ENCODE measurements around the gene SCIN. TPM values are rescaled to one million over a fixed set of nuclear protein-coding genes. Genes with fewer than 3 reads are reported as not detected.

The SCIN gene
- total and polyA plus RNA-seq, 2 of the 8 experiments (the other 6 are each of a cell fraction or from before 2014, with no cell fraction given), result 0.47 to 1.9 TPM

GRCh38 chr7:12553416-12553815 lies 17.1 kb upstream of the SCIN start:
- no peaks in the 10 kb centered on the region for H4K20me1 ChIP-seq (replicated peaks in 1 of 2; ENCODE audit: control insufficient read depth in 1 of 2, insufficient read depth in 2 of 2, low read length in 2 of 2)
- no peaks in the 10 kb centered on the region for H3K79me2 ChIP-seq (ENCODE audit: control insufficient read depth in 1 of 2, insufficient read depth in 2 of 2, low read length in 2 of 2)
- ChIA-PET CTCF (ENCODE audit: partially characterized antibody) (interaction anchor here (1.7 kb wide), 1 partner anchor 18 kb away, joined by 4 read pairs; the partner anchor contains the start of gene SCIN), POLR2A (ENCODE audit: partially characterized antibody) (interaction anchor here (1.0 kb wide), 1 partner anchor 18 kb away, joined by 5 read pairs; no protein-coding TSS in a partner anchor)
- no peak overlapping the region for H3K9ac ChIP-seq (replicated peaks in 1 of 4; ENCODE audit: extremely low read depth in 1 of 4, low read depth in 3 of 4, low read length in 3 of 4)
- H2BK120ac ChIP-seq (replicated peaks; ENCODE audit: low read depth, low read length), result no peak overlapping the region
- 0 out of 2 replicates have a peak overlapping the region, but pooled peaks have one; percentile 11 for H2AFZ ChIP-seq (ENCODE audit: low read length)
- H3K4me2 ChIP-seq (ENCODE audit: insufficient read depth in 1 of 2, low read depth in 2 of 2, low read length in 2 of 2), result no peak overlapping the region
- no peaks in the 10 kb centered on the region for H3K36me3 ChIP-seq (ENCODE audit: control insufficient read depth in 2 of 4, insufficient read depth in 4 of 4, low read length in 3 of 4)
- H3K27ac ChIP-seq (ENCODE audit: low read depth, low read length), result no peak overlapping the region
- H3K79me1 ChIP-seq (ENCODE audit: low read depth, low read length), result no peaks in the 10 kb centered on the region
- H3K14ac ChIP-seq (ENCODE audit: insufficient read length), result no peak overlapping the region
- no peak for TF ChIP-seq BCL11A (IDR thresholded peaks at IDR 0.05; ENCODE audit: low read depth in 2 of 2, low read length in 2 of 2)
- H2AK5ac ChIP-seq (ENCODE audit: low read depth, low read length), result no peak overlapping the region
- H3K23ac ChIP-seq (ENCODE audit: insufficient read length), result no peak overlapping the region
- no peak overlapping the region for H4K91ac ChIP-seq (replicated peaks; ENCODE audit: insufficient read length, low read length)
- no peaks in the 10 kb centered on the region for H3K23me2 ChIP-seq (ENCODE audit: low read depth, low read length)
- no peak overlapping the region for H4K8ac ChIP-seq (ENCODE audit: extremely low read depth, insufficient read depth, low read length)
- H2BK20ac ChIP-seq (ENCODE audit: low read length), result no peak overlapping the region
- peaks cover 0 to 9% of the 10 kb centered on the region in 2 experiments; a peak in 1 of 4 replicates for H3K9me3 ChIP-seq (ENCODE audit: insufficient read depth in 2 of 2, low read depth in 1 of 2, low read length in 1 of 2)
- no peak overlapping the region for H3K56ac ChIP-seq (replicated peaks; ENCODE audit: insufficient read length, low read depth, low read length)
- no peak overlapping the region for H4K5ac ChIP-seq (ENCODE audit: insufficient read length, low read depth, low read length)
- no peaks in the 10 kb centered on the region; a peak in 2 of 7 replicates for H3K4me1 ChIP-seq (replicated peaks in 1 of 4; ENCODE audit: control insufficient read depth in 3 of 4, insufficient read depth in 4 of 4, low read length in 3 of 4)
- DNase-seq (ENCODE audit: low read depth in 1 of 2, low spot score in 2 of 2), result no peak
- H2BK15ac ChIP-seq (ENCODE audit: low read length), result no peak overlapping the region
- no peak overlapping the region for H2BK5ac ChIP-seq (ENCODE audit: low read depth, low read length)
- H3K4ac ChIP-seq (replicated peaks; ENCODE audit: insufficient read length, low read depth, low read length), result no peak overlapping the region
- no peak overlapping the region for H3K4me3 ChIP-seq (ENCODE audit: extremely low read depth in 1 of 4, insufficient read depth in 2 of 4, low read depth in 3 of 4, low read length in 4 of 4)
- no peaks in the 10 kb centered on the region for H3K27me3 ChIP-seq (replicated peaks in 1 of 4; ENCODE audit: control insufficient read depth in 3 of 4, extremely low read depth in 1 of 4, insufficient read depth in 3 of 4, low read length in 3 of 4)
- no peak overlapping the region for H2BK12ac ChIP-seq (ENCODE audit: low read depth, low read length)
- H3K18ac ChIP-seq (ENCODE audit: extremely low read depth, low read length), result no peak overlapping the region
- peak; percentile 39 for FAIRE-seq
